ENCODE results near the gene DACT1. TPM values are rescaled to one million over a fixed set of nuclear protein-coding genes. Genes with fewer than 3 reads are reported as not detected.

The DACT1 gene
- total RNA-seq, 2 donors from 2014 or later, result not detected

- Mint-ChIP-seq H3K27ac (no peak overlapping the region), H3K4me1 (ENCODE audit: low read depth in 2 of 2) (no peaks in the 10 kb centered on the region), H3K4me3 (no peak overlapping the region), H3K9me3 (no peaks in the 10 kb centered on the region), H3K27me3 (peaks cover 15 to 24% of the 10 kb centered on the region in 2 donors), H3K36me3 (no peaks in the 10 kb centered on the region)
- DNase-seq (ENCODE audit: low spot score), result no peak
- no peak for ATAC-seq
Observed at GRCh38 chr14:58665773-58666500, 28.2 kb downstream of the DACT1 start.

- Mint-ChIP-seq H3K27ac (no peak overlapping the region), H3K4me3 (no peak overlapping the region), H3K9me3 (no peaks in the 10 kb centered on the region), H3K4me1 (ENCODE audit: low read depth in 2 of 2) (no peaks in the 10 kb centered on the region), H3K27me3 (peaks cover 17 to 31% of the 10 kb centered on the region in 2 donors), H3K36me3 (no peaks in the 10 kb centered on the region)
- ATAC-seq (no peak), DNase-seq (ENCODE audit: low spot score) (no peak)
Observed at GRCh38 chr14:58666737-58667136, 29.0 kb downstream of the DACT1 start.

- no peak overlapping the region for H3K27ac Mint-ChIP-seq
- H3K27me3 Mint-ChIP-seq, result peaks cover 17 to 36% of the 10 kb centered on the region in 2 donors
- H3K36me3 Mint-ChIP-seq, result no peaks in the 10 kb centered on the region
- H3K4me3 Mint-ChIP-seq, result no peak overlapping the region
- ATAC-seq (no peak), DNase-seq (ENCODE audit: low spot score) (no peak)
- no peaks in the 10 kb centered on the region for H3K4me1 Mint-ChIP-seq (ENCODE audit: low read depth in 2 of 2)
- no peaks in the 10 kb centered on the region for H3K9me3 Mint-ChIP-seq
Observed at GRCh38 chr14:58667900-58668299, 30.1 kb downstream of the DACT1 start.

- Mint-ChIP-seq H3K4me1 (ENCODE audit: low read depth in 2 of 2) (no peaks in the 10 kb centered on the region), H3K27me3 (peaks cover 13 to 39% of the 10 kb centered on the region in 2 donors)
Observed at GRCh38 chr14:58668848-58669480, 31.2 kb downstream of the DACT1 start.

GRCh38 chr14:58669556-58670200 lies 31.9 kb downstream of the DACT1 start:
- no peak for DNase-seq (ENCODE audit: low spot score)
- no peak for ATAC-seq
- no peak overlapping the region for H3K4me3 Mint-ChIP-seq
- H3K27me3 Mint-ChIP-seq, result peaks cover 10 to 32% of the 10 kb centered on the region in 2 donors
- no peaks in the 10 kb centered on the region for H3K4me1 Mint-ChIP-seq (ENCODE audit: low read depth in 2 of 2)
- H3K9me3 Mint-ChIP-seq, result no peaks in the 10 kb centered on the region
- no peak overlapping the region for H3K27ac Mint-ChIP-seq
- no peaks in the 10 kb centered on the region for H3K36me3 Mint-ChIP-seq

More at GRCh38 chr14:58668848-58669480, 31.2 kb downstream of the DACT1 start:
- Mint-ChIP-seq H3K9me3 (no peaks in the 10 kb centered on the region), H3K27ac (no peak overlapping the region), H3K36me3 (no peaks in the 10 kb centered on the region), H3K4me3 (no peak overlapping the region)
- DNase-seq (ENCODE audit: low spot score) (no peak), ATAC-seq (no peak)

GRCh38 chr14:58671024-58671423 lies 33.3 kb downstream of the DACT1 start:
- no peaks in the 10 kb centered on the region for H3K36me3 Mint-ChIP-seq
- no peaks in the 10 kb centered on the region for H3K9me3 Mint-ChIP-seq
- no peak overlapping the region for H3K27ac Mint-ChIP-seq
- H3K27me3 Mint-ChIP-seq, result peaks cover 14 to 36% of the 10 kb centered on the region in 2 donors
- ATAC-seq, result no peak
- no peaks in the 10 kb centered on the region for H3K4me1 Mint-ChIP-seq (ENCODE audit: low read depth in 2 of 2)
- H3K4me3 Mint-ChIP-seq, result no peak overlapping the region
- DNase-seq (ENCODE audit: low spot score), result no peak

GRCh38 chr14:58671436-58671835 lies 33.7 kb downstream of the DACT1 start:
- Mint-ChIP-seq H3K4me1 (ENCODE audit: low read depth in 2 of 2) (no peaks in the 10 kb centered on the region), H3K27me3 (peaks cover 14 to 37% of the 10 kb centered on the region in 2 donors), H3K4me3 (no peak overlapping the region), H3K27ac (no peak overlapping the region), H3K9me3 (no peaks in the 10 kb centered on the region), H3K36me3 (no peaks in the 10 kb centered on the region)
- DNase-seq (ENCODE audit: low spot score) (no peak), ATAC-seq (no peak)

GRCh38 chr14:58673722-58674121 lies 36.0 kb downstream of the DACT1 start:
- ATAC-seq (no peak), DNase-seq (ENCODE audit: low spot score) (no peak)
- peaks cover 11 to 35% of the 10 kb centered on the region in 2 donors for H3K27me3 Mint-ChIP-seq
- H3K27ac Mint-ChIP-seq, result no peak overlapping the region
- H3K36me3 Mint-ChIP-seq, result no peaks in the 10 kb centered on the region
- H3K9me3 Mint-ChIP-seq, result no peaks in the 10 kb centered on the region
- no peaks in the 10 kb centered on the region for H3K4me1 Mint-ChIP-seq (ENCODE audit: low read depth in 2 of 2)
- no peak overlapping the region for H3K4me3 Mint-ChIP-seq

- peaks cover 13 to 34% of the 10 kb centered on the region in 2 donors for H3K27me3 Mint-ChIP-seq
- H3K27ac Mint-ChIP-seq, result no peak overlapping the region
- no peaks in the 10 kb centered on the region for H3K4me1 Mint-ChIP-seq (ENCODE audit: low read depth in 2 of 2)
- no peaks in the 10 kb centered on the region for H3K36me3 Mint-ChIP-seq
- no peak for DNase-seq (ENCODE audit: low spot score)
- H3K9me3 Mint-ChIP-seq, result no peaks in the 10 kb centered on the region
- H3K4me3 Mint-ChIP-seq, result no peak overlapping the region
- no peak for ATAC-seq
Observed at GRCh38 chr14:58677001-58677400, 39.2 kb downstream of the DACT1 start.

GRCh38 chr14:58677517-58677916 lies 39.8 kb downstream of the DACT1 start:
- no peak for ATAC-seq
- Mint-ChIP-seq H3K27ac (no peak overlapping the region), H3K4me1 (ENCODE audit: low read depth in 2 of 2) (no peaks in the 10 kb centered on the region), H3K27me3 (peaks cover 16 to 34% of the 10 kb centered on the region in 2 donors), H3K9me3 (no peaks in the 10 kb centered on the region), H3K4me3 (no peak overlapping the region), H3K36me3 (no peaks in the 10 kb centered on the region)
- DNase-seq (ENCODE audit: low spot score), result no peak

GRCh38 chr14:58677996-58678395 lies 40.2 kb downstream of the DACT1 start:
- DNase-seq (ENCODE audit: low spot score), result no peak
- H3K36me3 Mint-ChIP-seq, result no peaks in the 10 kb centered on the region
- peaks cover 13 to 30% of the 10 kb centered on the region in 2 donors for H3K27me3 Mint-ChIP-seq
- H3K27ac Mint-ChIP-seq, result no peak overlapping the region
- H3K4me3 Mint-ChIP-seq, result no peak overlapping the region
- no peaks in the 10 kb centered on the region for H3K4me1 Mint-ChIP-seq (ENCODE audit: low read depth in 2 of 2)
- H3K9me3 Mint-ChIP-seq, result no peaks in the 10 kb centered on the region
- ATAC-seq, result no peak

- Mint-ChIP-seq H3K27ac (no peak overlapping the region), H3K4me3 (no peak overlapping the region), H3K4me1 (ENCODE audit: low read depth in 2 of 2) (no peaks in the 10 kb centered on the region), H3K9me3 (no peaks in the 10 kb centered on the region), H3K27me3 (peaks cover 11 to 25% of the 10 kb centered on the region in 2 donors), H3K36me3 (no peaks in the 10 kb centered on the region)
- ATAC-seq (no peak), DNase-seq (ENCODE audit: low spot score) (no peak)
Observed at GRCh38 chr14:58680698-58681097, 42.9 kb downstream of the DACT1 start.

- no peaks in the 10 kb centered on the region for H3K9me3 Mint-ChIP-seq
- ATAC-seq (no peak), DNase-seq (ENCODE audit: low spot score) (no peak)
- H3K27ac Mint-ChIP-seq, result no peak overlapping the region
- H3K4me1 Mint-ChIP-seq (ENCODE audit: low read depth in 2 of 2), result no peaks in the 10 kb centered on the region
- peaks cover under 1 to 3% of the 10 kb centered on the region in 2 donors for H3K27me3 Mint-ChIP-seq
- H3K36me3 Mint-ChIP-seq, result no peaks in the 10 kb centered on the region
- no peak overlapping the region for H3K4me3 Mint-ChIP-seq
Observed at GRCh38 chr14:58687232-58687795, 49.6 kb downstream of the DACT1 start.
